HEK293 (cell line): Measurements from ENCODE around the gene RNF169.
A peak's percentile ranks its signal among the peaks of the same experiment; 100 is the strongest.

Source experiments
- CTCF ChIA-PET: fragments of 350-600 bp; formaldehyde crosslinking; extraction: SDS; loops from one replicate; lab custom pipeline; 2021; ENCODE audit warnings: antibody characterized with exemption; lab: Yijun Ruan, JAX
- POLR2A ChIA-PET: fragments of 300-600 bp; formaldehyde crosslinking; extraction: SDS; loops from one replicate; lab custom pipeline; 2020; ENCODE audit warnings: antibody characterized with exemption, inconsistent platforms; lab: Yijun Ruan, JAX
- H3K27ac ChIP-seq: fragments of 200-500 bp; sonication (Bioruptor generic); 2 replicates; pipeline ENCODE4 v1.5.1; 2014; ENCODE audit warnings: low read depth, low read length, control low read depth, inconsistent platforms; ENCODE audit errors: extremely low read depth
- H3K36me3 ChIP-seq, 2 experiments: fragments of 200-500 bp in 1 of 2; sonication (Bioruptor generic) in 1 of 2; 1 replicate in 1 of 2; 2 replicates in 1 of 2; pipeline ENCODE4 v1.5.1; 2014 to 2017; ENCODE audit warnings: inconsistent platforms in 2 of 2, low read length in 2 of 2; ENCODE audit not compliant: control insufficient read depth in 2 of 2, insufficient read depth in 1 of 2
- H3K4me1 ChIP-seq: fragments of 200-500 bp; sonication (Bioruptor generic); 2 replicates; pipeline ENCODE4 v1.5.1; 2014; ENCODE audit warnings: mild to moderate bottlenecking, low read length, inconsistent platforms; ENCODE audit not compliant: control insufficient read depth, insufficient read depth
- H3K4me3 ChIP-seq: 2 replicates; pipeline ENCODE4 v1.5.1; 2011; ENCODE audit warnings: low read depth, mild to moderate bottlenecking, control low read depth, low read length, moderate library complexity
- H3K9me3 ChIP-seq: fragments of 200-500 bp; sonication (Bioruptor generic); 2 replicates; pipeline ENCODE4 v1.5.1; 2014; ENCODE audit warnings: low read depth, low read length, inconsistent platforms; ENCODE audit not compliant: control insufficient read depth, insufficient read depth
- GLIS1 ChIP-seq: fragments of 450-650 bp; formaldehyde crosslinking; IDR thresholded peaks from 2 replicates; pipeline ENCODE4 v1.5.1; 2016; ENCODE audit warnings: missing biosample characterization, missing genetic modification characterization
- OVOL3 ChIP-seq: fragments of 450-650 bp; formaldehyde crosslinking; IDR thresholded peaks from 2 replicates; pipeline ENCODE4 v1.5.1; 2016; ENCODE audit warnings: missing biosample characterization, missing genetic modification characterization
- SCRT2 ChIP-seq: fragments of 450-650 bp; formaldehyde crosslinking; IDR thresholded peaks from 2 replicates; pipeline ENCODE4 v1.5.1; 2016; ENCODE audit warnings: missing biosample characterization, missing genetic modification characterization
- SP7 ChIP-seq: fragments of 450-650 bp; formaldehyde crosslinking; IDR thresholded peaks from 2 replicates; pipeline ENCODE4 v1.5.1; 2016; ENCODE audit warnings: missing biosample characterization, missing genetic modification characterization
- ZBTB7A ChIP-seq: fragments of 450-650 bp; formaldehyde crosslinking; IDR thresholded peaks from 2 replicates; pipeline ENCODE4 v1.5.1; 2016; ENCODE audit warnings: low read depth, missing biosample characterization, missing genetic modification characterization
- ZBTB8A ChIP-seq: fragments of 450-650 bp; formaldehyde crosslinking; IDR thresholded peaks from 2 replicates; pipeline ENCODE4 v1.5.1; 2016; ENCODE audit warnings: missing biosample characterization, missing genetic modification characterization
- ZNF112 ChIP-seq: fragments of 450-650 bp; formaldehyde crosslinking; IDR thresholded peaks from 2 replicates; pipeline ENCODE4 v1.5.0; 2017; ENCODE audit warnings: missing biosample characterization, missing genetic modification characterization
- ZNF114 ChIP-seq: fragments of 450-650 bp; formaldehyde crosslinking; IDR thresholded peaks from 2 replicates; pipeline ENCODE4 v1.5.0; 2017; ENCODE audit warnings: missing biosample characterization, missing genetic modification characterization
- ZNF138 ChIP-seq: fragments of 450-650 bp; formaldehyde crosslinking; IDR thresholded peaks from 2 replicates; pipeline ENCODE4 v1.5.1; 2016; ENCODE audit warnings: missing biosample characterization, missing genetic modification characterization, borderline replicate concordance
- ZNF266 ChIP-seq: fragments of 450-650 bp; formaldehyde crosslinking; IDR thresholded peaks from 2 replicates; pipeline ENCODE4 v1.5.1; 2016; ENCODE audit warnings: missing biosample characterization, missing genetic modification characterization, low read depth
- ZNF37A ChIP-seq: fragments of 450-650 bp; IDR thresholded peaks from 2 replicates; pipeline ENCODE4 v1.5.1; 2018; ENCODE audit warnings: missing biosample characterization, missing genetic modification characterization
- ZNF394 ChIP-seq: fragments of 450-650 bp; formaldehyde crosslinking; IDR thresholded peaks from 2 replicates; pipeline ENCODE4 v1.5.1; 2016; ENCODE audit warnings: missing biosample characterization, missing genetic modification characterization, mild to moderate bottlenecking, moderate library complexity, borderline replicate concordance
- ZNF423 ChIP-seq: fragments of 450-650 bp; formaldehyde crosslinking; IDR thresholded peaks from 2 replicates; pipeline ENCODE4 v1.5.1; 2016; ENCODE audit warnings: missing biosample characterization, missing genetic modification characterization
- ZNF433 ChIP-seq: fragments of 450-650 bp; formaldehyde crosslinking; IDR thresholded peaks from 2 replicates; pipeline ENCODE4 v1.5.1; 2016; ENCODE audit warnings: missing biosample characterization, missing genetic modification characterization, low read depth
- ZNF664 ChIP-seq: fragments of 450-650 bp; formaldehyde crosslinking; IDR thresholded peaks from 2 replicates; pipeline ENCODE4 v1.5.1; 2016; ENCODE audit warnings: missing biosample characterization, missing genetic modification characterization
- TF ChIP-seq, protein P1 (sequence below): fragments of 450-650 bp; formaldehyde crosslinking; optimal IDR thresholded peaks from 2 replicates; pipeline ENCODE3; 2016; ENCODE audit warnings: missing biosample characterization, mild to moderate bottlenecking, missing genetic modification characterization
- TF ChIP-seq, protein P2 (sequence below): fragments of 450-650 bp; formaldehyde crosslinking; IDR thresholded peaks from 2 replicates; pipeline ENCODE4 v1.5.1; 2016; ENCODE audit warnings: missing biosample characterization, missing genetic modification characterization

Gene RNF169

DNA sequence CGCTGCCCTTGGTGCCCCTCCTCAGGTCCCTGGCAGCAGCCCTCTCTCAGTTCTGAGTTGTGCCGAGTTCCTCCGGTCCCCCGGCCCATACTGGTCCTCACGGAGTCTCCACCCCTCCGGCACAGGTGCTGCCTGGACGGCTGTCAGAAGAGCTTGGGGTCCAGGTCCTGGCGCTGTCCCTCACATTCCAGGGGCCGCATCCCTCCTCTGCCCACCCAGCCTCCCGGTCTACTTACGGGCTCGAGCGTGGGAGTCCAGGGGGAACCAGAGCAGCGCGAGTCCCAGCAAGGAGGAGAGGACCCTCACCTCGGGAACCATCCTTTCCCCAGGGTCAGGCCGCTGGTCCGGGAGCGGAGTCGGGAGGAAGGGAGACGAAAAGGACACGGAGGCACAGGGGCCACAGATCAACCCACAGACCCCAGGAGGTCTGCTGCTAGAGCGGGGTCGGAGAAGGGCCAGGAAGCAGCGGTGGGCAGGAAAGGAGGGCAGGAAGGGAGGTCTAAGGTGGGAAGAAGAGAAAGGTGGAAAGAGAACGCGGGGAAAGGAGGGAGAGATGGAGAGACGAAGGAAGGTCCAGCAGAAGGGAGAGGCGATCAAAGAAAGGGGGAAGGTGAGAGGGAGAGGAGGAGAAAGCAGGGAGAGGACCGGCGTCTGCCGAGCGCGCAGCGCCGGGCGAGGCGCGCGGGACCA, 17.9 kb upstream of the RNF169 start (continued):
- TF ChIP-seq SCRT2 (tag by site-specific recombination): no peak
- TF ChIP-seq ZNF114 (tag by site-specific recombination): no peak
- no peak for TF ChIP-seq OVOL3
- TF ChIP-seq, all 188 proteins: peak for 4

DNA sequence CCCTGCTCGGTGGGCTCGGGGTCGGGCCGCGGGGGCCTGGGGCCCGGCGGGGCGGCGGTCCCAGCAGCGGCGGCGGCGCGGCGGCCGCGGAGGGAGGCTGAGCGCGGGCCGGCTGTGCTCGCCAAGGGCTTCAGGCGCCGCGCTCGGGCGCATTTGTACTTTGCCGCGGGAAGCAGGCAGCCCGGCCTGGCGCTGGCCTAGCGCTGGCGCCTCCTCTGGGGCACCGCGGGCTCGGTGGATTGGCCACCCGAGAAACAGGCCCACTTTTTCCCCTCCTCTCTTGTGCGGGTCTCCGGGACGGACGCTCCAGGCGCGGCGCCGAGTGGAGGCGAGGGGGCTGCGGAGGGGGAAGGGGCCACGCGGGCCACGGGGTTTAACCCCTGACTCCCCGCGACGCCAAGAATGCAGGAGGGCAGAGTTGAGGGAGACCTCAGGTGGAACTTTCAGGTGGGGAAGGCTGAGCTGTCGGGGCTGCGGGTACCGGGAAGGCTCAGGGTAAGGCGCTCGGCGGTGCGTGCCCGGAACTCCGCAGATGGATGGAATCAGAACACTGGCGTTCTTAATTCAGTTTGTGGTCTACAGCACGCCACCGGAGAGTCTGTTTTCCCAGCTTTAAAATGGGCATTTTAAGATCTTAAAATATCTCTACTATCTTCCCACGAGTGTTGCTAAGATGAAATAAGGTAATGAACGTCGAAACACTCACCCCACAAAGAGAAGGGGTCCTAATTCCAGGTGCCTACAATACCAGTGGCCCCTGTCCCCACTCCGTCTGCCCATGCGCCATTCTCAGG, 17.2 kb upstream of the RNF169 start, which contains the start of gene CHRDL2:
Gene CHRDL2, minus strand, starts transcription at position 126 of the 794 bp plus-strand sequence. CDS start 538 bp downstream, outside the sequence.
- CTCF ChIA-PET: interaction anchor here (0.7 to 0.8 kb wide), 2 partner anchors 29 to 121 kb away, joined by 4 to 5 read pairs; no protein-coding TSS in a partner anchor
- H3K36me3 ChIP-seq: no peaks in the 10 kb centered on the region
- POLR2A ChIA-PET: no interaction called here
- no peak within 1 kb of the TSS for H3K27ac ChIP-seq
- peak within 1 kb of the TSS; percentile 27 for H3K4me3 ChIP-seq
- 0 out of 2 replicates have a peak, but pooled peaks have one; percentile 6 for TF ChIP-seq ZBTB8A (tag by site-specific recombination)
- TF ChIP-seq ZNF266: no peak
- no peak for TF ChIP-seq ZNF423 (tag by site-specific recombination)
- TF ChIP-seq, protein P1, sequence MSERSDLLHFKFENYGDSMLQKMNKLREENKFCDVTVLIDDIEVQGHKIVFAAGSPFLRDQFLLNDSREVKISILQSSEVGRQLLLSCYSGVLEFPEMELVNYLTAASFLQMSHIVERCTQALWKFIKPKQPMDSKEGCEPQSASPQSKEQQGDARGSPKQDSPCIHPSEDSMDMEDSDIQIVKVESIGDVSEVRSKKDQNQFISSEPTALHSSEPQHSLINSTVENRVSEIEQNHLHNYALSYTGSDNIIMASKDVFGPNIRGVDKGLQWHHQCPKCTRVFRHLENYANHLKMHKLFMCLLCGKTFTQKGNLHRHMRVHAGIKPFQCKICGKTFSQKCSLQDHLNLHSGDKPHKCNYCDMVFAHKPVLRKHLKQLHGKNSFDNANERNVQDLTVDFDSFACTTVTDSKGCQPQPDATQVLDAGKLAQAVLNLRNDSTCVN (tag by site-specific recombination): peak; percentile 21
- TF ChIP-seq ZNF138: no peak
- TF ChIP-seq GLIS1 (tag by site-specific recombination): no peak
- no peaks in the 10 kb centered on the region for H3K4me1 ChIP-seq
- H3K9me3 ChIP-seq: no peaks in the 10 kb centered on the region

DNA sequence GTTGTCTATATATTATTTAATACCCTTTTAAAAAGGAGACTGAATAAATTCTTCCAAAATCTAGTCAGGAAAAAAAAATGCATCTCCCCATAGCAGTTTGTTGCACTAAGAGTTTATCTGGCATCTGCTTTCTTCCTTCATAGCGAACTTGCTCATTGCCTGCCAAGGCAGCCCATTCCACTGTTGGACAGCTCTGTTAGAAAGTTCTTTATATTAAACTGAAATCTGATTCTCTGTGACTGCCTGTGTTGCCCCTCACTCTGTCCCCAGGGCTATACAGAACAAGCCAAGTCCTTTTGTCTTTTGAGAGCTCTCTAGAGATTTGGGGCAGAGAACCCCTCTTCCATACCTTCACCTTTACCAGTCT, 14.1 kb upstream of the RNF169 start:
- TF ChIP-seq ZNF433 (tag by site-specific recombination) (no peak), ZNF394 (tag by site-specific recombination) (no peak)
- TF ChIP-seq, all 188 proteins: peak for 0
- no peak overlapping the region for H3K27ac ChIP-seq
- H3K4me3 ChIP-seq: no peak overlapping the region
- no peaks in the 10 kb centered on the region for H3K9me3 ChIP-seq
- no peaks in the 10 kb centered on the region for H3K36me3 ChIP-seq
- ChIA-PET POLR2A (no interaction called here), CTCF (interaction anchor here (0.6 to 2.4 kb wide), 3 partner anchors 32 to 603 kb away, joined by 3 to 8 read pairs (median 5); no protein-coding TSS in a partner anchor)
- H3K4me1 ChIP-seq: no peaks in the 10 kb centered on the region

DNA sequence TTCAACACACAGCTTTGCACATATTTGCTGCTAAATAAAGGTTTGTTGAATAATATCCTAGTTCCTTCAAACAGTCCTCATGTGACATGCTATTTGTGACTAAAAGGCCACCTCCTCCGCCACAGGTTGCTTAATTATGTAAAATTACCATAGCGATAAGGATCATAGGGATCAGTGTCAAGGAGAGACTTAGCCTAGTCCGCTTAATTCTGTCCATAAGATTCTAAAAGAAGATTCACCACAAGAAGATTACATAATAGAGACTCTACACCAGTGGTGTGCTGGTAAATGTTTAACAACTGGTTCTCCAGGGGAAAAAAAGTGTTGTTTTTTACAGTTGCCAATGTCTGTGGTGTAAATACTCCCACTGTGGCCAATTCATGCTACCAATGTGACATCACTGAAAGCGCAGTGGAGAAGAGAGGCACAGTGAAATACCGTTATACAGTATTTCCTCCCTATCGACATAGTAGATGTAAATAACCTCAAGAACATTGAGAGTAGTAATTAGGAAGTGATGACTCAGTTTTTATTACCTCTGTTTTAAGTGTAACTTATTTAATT, 13.2 kb upstream of the RNF169 start:
- Histone ChIP-seq H3K4me1 (no peaks in the 10 kb centered on the region), H3K27ac (no peak overlapping the region), H3K36me3 (no peaks in the 10 kb centered on the region), H3K9me3 (no peaks in the 10 kb centered on the region), H3K4me3 (no peak overlapping the region)
- ChIA-PET CTCF (interaction anchor here (1.6 to 2.4 kb wide), 3 partner anchors 9 to 100 kb away, joined by 4 to 8 read pairs (median 5); no protein-coding TSS in a partner anchor), POLR2A (no interaction called here)
- TF ChIP-seq ZNF664 (tag by site-specific recombination) (no peak), ZNF112 (0 out of 2 replicates have a peak, but pooled peaks have one; percentile 54), ZNF433 (tag by site-specific recombination) (no peak), ZBTB7A (no peak), ZNF37A (tag by site-specific recombination) (no peak), SP7 (peak; percentile 90)
- TF ChIP-seq, protein P2, sequence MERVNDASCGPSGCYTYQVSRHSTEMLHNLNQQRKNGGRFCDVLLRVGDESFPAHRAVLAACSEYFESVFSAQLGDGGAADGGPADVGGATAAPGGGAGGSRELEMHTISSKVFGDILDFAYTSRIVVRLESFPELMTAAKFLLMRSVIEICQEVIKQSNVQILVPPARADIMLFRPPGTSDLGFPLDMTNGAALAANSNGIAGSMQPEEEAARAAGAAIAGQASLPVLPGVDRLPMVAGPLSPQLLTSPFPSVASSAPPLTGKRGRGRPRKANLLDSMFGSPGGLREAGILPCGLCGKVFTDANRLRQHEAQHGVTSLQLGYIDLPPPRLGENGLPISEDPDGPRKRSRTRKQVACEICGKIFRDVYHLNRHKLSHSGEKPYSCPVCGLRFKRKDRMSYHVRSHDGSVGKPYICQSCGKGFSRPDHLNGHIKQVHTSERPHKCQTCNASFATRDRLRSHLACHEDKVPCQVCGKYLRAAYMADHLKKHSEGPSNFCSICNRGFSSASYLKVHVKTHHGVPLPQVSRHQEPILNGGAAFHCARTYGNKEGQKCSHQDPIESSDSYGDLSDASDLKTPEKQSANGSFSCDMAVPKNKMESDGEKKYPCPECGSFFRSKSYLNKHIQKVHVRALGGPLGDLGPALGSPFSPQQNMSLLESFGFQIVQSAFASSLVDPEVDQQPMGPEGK: no peak
